Fibroblast of villous mesenchyme (primary cell): Measurements from ENCODE around the gene SMIM10L2A. TPM values are rescaled to one million over a fixed set of nuclear protein-coding genes. Genes with fewer than 3 reads are reported as not detected.

ENCODE experiments used
- DNase-seq: peaks from one replicate; pipeline ENCODE4 v3.0.0-alpha.2; 2010; ENCODE audit warnings: low read depth
- H3K4me3 ChIP-seq: 2 replicates; pipeline ENCODE4 v1.5.1; 2011; ENCODE audit warnings: low read depth, mild to moderate bottlenecking, low read length
- CTCF ChIP-seq: IDR thresholded peaks from 2 replicates; pipeline ENCODE4 v1.5.1; 2012; ENCODE audit warnings: low read depth, mild to moderate bottlenecking, low read length; ENCODE audit not compliant: insufficient read depth
- total RNA-seq: library from RNA; depleted of rRNA; stranded (reverse); fragments of >200 nt; gene quantifications from 2 replicates; pipeline ENCODE4 v1.2.3, GENCODE V29; 2012

Gene SMIM10L2A
- total RNA-seq, 1 donor, result not detected

GRCh38 chrX:135432453-135432852 is 10.7 kb downstream of the SMIM10L2A start:
- no peak for TF ChIP-seq CTCF
- DNase-seq, result no peak
- H3K4me3 ChIP-seq, result no peak overlapping the region

DNA sequence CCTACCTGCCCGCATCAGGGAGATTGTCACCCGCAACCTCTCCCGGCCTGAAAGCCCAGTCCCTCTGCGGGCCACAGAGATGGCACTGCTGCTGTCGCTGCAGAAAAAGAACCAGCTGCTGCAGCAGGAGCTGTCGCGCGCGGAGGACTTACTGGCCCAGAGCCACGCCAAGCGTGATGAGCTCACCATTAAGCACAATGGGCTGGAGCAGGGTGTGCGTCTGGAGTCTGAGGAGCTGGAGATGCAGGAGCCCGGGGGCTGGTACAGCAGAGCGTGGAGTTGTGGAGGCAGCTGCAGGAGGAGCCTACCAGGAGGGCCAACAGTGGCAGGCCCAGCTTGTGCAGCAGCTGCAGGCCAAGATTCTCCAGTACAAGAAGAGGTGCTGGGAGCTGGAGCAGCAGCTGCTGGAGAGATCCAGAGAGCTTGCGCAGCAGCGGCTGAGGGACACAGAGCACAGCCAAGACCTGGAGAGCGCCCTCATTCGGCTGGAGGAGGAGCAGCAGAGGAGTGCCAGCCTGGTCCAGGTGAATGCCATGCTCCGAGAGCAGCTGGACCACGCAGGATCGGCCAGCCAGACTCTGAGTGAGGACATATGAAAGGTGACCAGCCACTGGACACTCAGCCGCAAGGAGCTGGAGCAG is 11.3 kb downstream of the SMIM10L2A start:
- no peak for DNase-seq
- no peak overlapping the region for H3K4me3 ChIP-seq
- no peak for TF ChIP-seq CTCF

- no peak overlapping the region for H3K4me3 ChIP-seq
- DNase-seq, result no peak
- TF ChIP-seq CTCF, result no peak
These were observed 11.9 kb downstream of the SMIM10L2A start for GRCh38 chrX:135433531-135434257.

GRCh38 chrX:135434258-135435138 is 12.8 kb downstream of the SMIM10L2A start:
- no peak for TF ChIP-seq CTCF
- no peak overlapping the region for H3K4me3 ChIP-seq
- DNase-seq, result no peak

GRCh38 chrX:135435139-135435922 is 13.6 kb downstream of the SMIM10L2A start:
- DNase-seq, result no peak
- no peak for TF ChIP-seq CTCF
- H3K4me3 ChIP-seq, result no peak overlapping the region

- TF ChIP-seq CTCF, result no peak
- no peak for DNase-seq
- no peak overlapping the region for H3K4me3 ChIP-seq
These were observed 14.2 kb downstream of the SMIM10L2A start for GRCh38 chrX:135435933-135436332.
